HG03432 (cell line): ENCODE measurements around the gene HS3ST3A1.

Experiments used
- ATAC-seq: cut with Tn5 transposase; IDR thresholded peaks from one replicate; pipeline ENCODE4 v1.9.1; 2021; ENCODE audit warnings: mild to moderate bottlenecking, moderate library complexity; ENCODE audit not compliant: unreplicated experiment

The HS3ST3A1 gene

GRCh38 chr17:13601776-13602551, at the start of gene HS3ST3A1:
HS3ST3A1 (minus strand) TSS chr17:13601929; CDS start chr17:13601129, 800 bp downstream.
- no peak for ATAC-seq

GRCh38 chr17:13650096-13650675, 48.5 kb upstream of the HS3ST3A1 start:
- ATAC-seq = no peak

- no peak for ATAC-seq
Measured at GRCh38 chr17:13647543-13648021, 45.9 kb upstream of the HS3ST3A1 start.

GRCh38 chr17:13646969-13647542, 45.3 kb upstream of the HS3ST3A1 start:
- no peak for ATAC-seq

GRCh38 chr17:13646411-13646810, 44.7 kb upstream of the HS3ST3A1 start:
- no peak for ATAC-seq

GRCh38 chr17:13643180-13643579, 41.5 kb upstream of the HS3ST3A1 start:
- ATAC-seq = no peak

- ATAC-seq = no peak
Measured at GRCh38 chr17:13642188-13642587, 40.5 kb upstream of the HS3ST3A1 start.

- no peak for ATAC-seq
Measured at GRCh38 chr17:13640551-13640950, 38.8 kb upstream of the HS3ST3A1 start.

GRCh38 chr17:13638855-13639458, 37.2 kb upstream of the HS3ST3A1 start:
- no peak for ATAC-seq

GRCh38 chr17:13636951-13637350, 35.2 kb upstream of the HS3ST3A1 start:
- ATAC-seq = no peak

- ATAC-seq = no peak
Measured at GRCh38 chr17:13635951-13636350, 34.2 kb upstream of the HS3ST3A1 start.

GRCh38 chr17:13634021-13634420, 32.3 kb upstream of the HS3ST3A1 start:
- no peak for ATAC-seq

GRCh38 chr17:13631529-13631928, 29.8 kb upstream of the HS3ST3A1 start:
- ATAC-seq = no peak

- no peak for ATAC-seq
Measured at GRCh38 chr17:13626703-13627102, 25.0 kb upstream of the HS3ST3A1 start.

GRCh38 chr17:13619462-13619861, 17.7 kb upstream of the HS3ST3A1 start:
- no peak for ATAC-seq

GRCh38 chr17:13616031-13616430, 14.3 kb upstream of the HS3ST3A1 start:
- no peak for ATAC-seq

- no peak for ATAC-seq
Measured at GRCh38 chr17:13609941-13610340, 8.2 kb upstream of the HS3ST3A1 start.

GRCh38 chr17:13601322-13601775, 380 bp downstream of the HS3ST3A1 start:
- ATAC-seq = no peak

- ATAC-seq = no peak
Measured at GRCh38 chr17:13600475-13601321, 1.0 kb downstream of the HS3ST3A1 start.

- ATAC-seq = no peak
Measured at GRCh38 chr17:13599864-13600263, 1.9 kb downstream of the HS3ST3A1 start.

GRCh38 chr17:13599168-13599577, 2.6 kb downstream of the HS3ST3A1 start:
- no peak for ATAC-seq
